ENCODE results near the gene AGO3.
"Not testable (repeated sequence)": the region's sequence is repeated elsewhere in the genome, so short reads cannot be mapped to it uniquely, and the experiment has no call there.

The AGO3 gene

GRCh38 chr1:35885961-35886558, 44.8 kb upstream of the AGO3 start:
- no peak overlapping the region for H3K4me3 ChIP-seq (ENCODE audit: low read length)
- TF ChIP-seq CTCF (conservative IDR thresholded peaks at IDR 0.05; ENCODE audit: low read length): no peak
- DNase-seq (ENCODE audit: low read depth): no peak

- no peak overlapping the region for H3K4me3 ChIP-seq (ENCODE audit: low read length)
- no peak for DNase-seq (ENCODE audit: low read depth)
- no peak for TF ChIP-seq CTCF (conservative IDR thresholded peaks at IDR 0.05; ENCODE audit: low read length)
These were observed 44.1 kb upstream of the AGO3 start for GRCh38 chr1:35886577-35887431.

- no peak for TF ChIP-seq CTCF (conservative IDR thresholded peaks at IDR 0.05; ENCODE audit: low read length)
- no peak for DNase-seq (ENCODE audit: low read depth)
- H3K4me3 ChIP-seq (ENCODE audit: low read length): no peak overlapping the region
These were observed 43.4 kb upstream of the AGO3 start for GRCh38 chr1:35887508-35887907.

- no peak overlapping the region for H3K4me3 ChIP-seq (ENCODE audit: low read length)
- no peak for DNase-seq (ENCODE audit: low read depth)
- TF ChIP-seq CTCF (conservative IDR thresholded peaks at IDR 0.05; ENCODE audit: low read length): no peak
These were observed 42.6 kb upstream of the AGO3 start for GRCh38 chr1:35888255-35888654.

GRCh38 chr1:35888981-35889380, 41.9 kb upstream of the AGO3 start:
- not testable (repeated sequence) for H3K4me3 ChIP-seq (ENCODE audit: low read length); DNase-seq (ENCODE audit: low read depth)

- H3K4me3 ChIP-seq (ENCODE audit: low read length): no peak overlapping the region
- TF ChIP-seq CTCF (conservative IDR thresholded peaks at IDR 0.05; ENCODE audit: low read length): no peak
- DNase-seq (ENCODE audit: low read depth): no peak
These were observed 37.6 kb upstream of the AGO3 start for GRCh38 chr1:35893051-35893879.

- no peak for TF ChIP-seq CTCF (conservative IDR thresholded peaks at IDR 0.05; ENCODE audit: low read length)
- no peak overlapping the region for H3K4me3 ChIP-seq (ENCODE audit: low read length)
- no peak for DNase-seq (ENCODE audit: low read depth)
These were observed 36.7 kb upstream of the AGO3 start for GRCh38 chr1:35894183-35894582.
